ENCODE results near the gene OMP. TPM values are rescaled to one million over a fixed set of nuclear protein-coding genes. Genes with fewer than 3 reads are reported as not detected.

Gene OMP
- total RNA-seq, 6 donors from 2014 or later = 0.77 to 5.2 TPM; not detected in 4

DNA sequence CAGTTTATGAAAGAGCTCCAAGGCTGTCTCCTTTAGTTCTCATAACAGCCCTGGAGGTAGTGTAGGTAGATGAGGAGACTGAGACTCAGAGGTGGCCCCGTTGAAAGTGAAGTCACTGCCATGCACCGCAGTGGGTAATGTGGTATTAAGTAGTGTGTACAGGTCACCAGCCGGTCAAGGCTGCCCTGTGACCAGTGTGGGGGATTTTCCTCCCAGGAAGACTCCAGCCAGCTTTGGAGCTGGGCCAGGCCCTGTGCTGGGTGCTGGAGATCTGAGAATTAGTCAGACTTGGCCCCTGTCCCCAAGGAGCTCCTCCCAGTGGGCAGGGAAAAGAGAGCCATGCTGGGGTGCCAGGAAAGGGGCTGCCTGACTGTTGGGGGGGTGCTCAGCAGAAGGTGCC lies 5.3 kb downstream of the OMP start:
- TF ChIP-seq, protein P1, sequence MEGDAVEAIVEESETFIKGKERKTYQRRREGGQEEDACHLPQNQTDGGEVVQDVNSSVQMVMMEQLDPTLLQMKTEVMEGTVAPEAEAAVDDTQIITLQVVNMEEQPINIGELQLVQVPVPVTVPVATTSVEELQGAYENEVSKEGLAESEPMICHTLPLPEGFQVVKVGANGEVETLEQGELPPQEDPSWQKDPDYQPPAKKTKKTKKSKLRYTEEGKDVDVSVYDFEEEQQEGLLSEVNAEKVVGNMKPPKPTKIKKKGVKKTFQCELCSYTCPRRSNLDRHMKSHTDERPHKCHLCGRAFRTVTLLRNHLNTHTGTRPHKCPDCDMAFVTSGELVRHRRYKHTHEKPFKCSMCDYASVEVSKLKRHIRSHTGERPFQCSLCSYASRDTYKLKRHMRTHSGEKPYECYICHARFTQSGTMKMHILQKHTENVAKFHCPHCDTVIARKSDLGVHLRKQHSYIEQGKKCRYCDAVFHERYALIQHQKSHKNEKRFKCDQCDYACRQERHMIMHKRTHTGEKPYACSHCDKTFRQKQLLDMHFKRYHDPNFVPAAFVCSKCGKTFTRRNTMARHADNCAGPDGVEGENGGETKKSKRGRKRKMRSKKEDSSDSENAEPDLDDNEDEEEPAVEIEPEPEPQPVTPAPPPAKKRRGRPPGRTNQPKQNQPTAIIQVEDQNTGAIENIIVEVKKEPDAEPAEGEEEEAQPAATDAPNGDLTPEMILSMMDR (IDR thresholded peaks at IDR 0.05) = no peak
- TF ChIP-seq POLR2AphosphoS5 (IDR thresholded peaks at IDR 0.05) (no peak), EP300 (IDR thresholded peaks at IDR 0.05) (no peak), POLR2A (IDR thresholded peaks at IDR 0.05) (no peak)
- Histone ChIP-seq H3K4me3 (no peak overlapping the region), H3K27ac (no peak overlapping the region), H3K4me1 (peaks cover 0 to 8% (median 4%) of the 10 kb centered on the region in 4 donors), H3K9me3 (no peaks in the 10 kb centered on the region), H3K27me3 (no peaks in the 10 kb centered on the region), H3K36me3 (no peaks in the 10 kb centered on the region)
- ATAC-seq (ENCODE audit: low FRiP score in 2 of 2) (no peak), DNase-seq (peak in 1 of 2 donors; percentile 37)
- 55% methylated on average over 3 of the region's 3 CpGs; no CpG with 5 or more reads in 1 of the 2 donors for WGBS, 2 donors

DNA sequence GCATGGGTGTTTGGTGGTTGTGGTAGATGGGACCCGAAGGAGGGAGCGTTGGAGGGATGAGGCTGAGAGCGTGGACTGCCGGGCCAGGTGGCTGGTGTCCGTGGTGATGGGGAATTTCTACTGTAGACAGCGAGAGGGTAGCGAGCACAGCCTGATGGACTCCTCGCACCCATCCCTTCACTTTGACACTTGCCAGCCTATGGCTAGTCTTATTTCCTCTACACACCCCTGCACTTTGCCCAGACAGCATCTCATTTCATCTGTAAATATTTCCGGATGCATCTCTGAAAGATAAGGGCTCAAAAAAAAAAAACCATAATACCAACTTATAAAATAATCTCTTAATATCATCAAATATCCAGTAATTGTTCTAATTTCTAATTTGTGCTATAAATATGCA lies 5.8 kb downstream of the OMP start:
- 82 to 91% methylated on average over 9 of the region's 9 CpGs for WGBS, 2 donors
- no peak overlapping the region for H3K4me3 ChIP-seq
- no peak overlapping the region for H3K27ac ChIP-seq
- no peaks in the 10 kb centered on the region for H3K27me3 ChIP-seq
- H3K9me3 ChIP-seq = no peaks in the 10 kb centered on the region
- no peak for ATAC-seq (ENCODE audit: low FRiP score in 2 of 2)
- peaks cover 0 to 8% (median 4%) of the 10 kb centered on the region in 4 donors for H3K4me1 ChIP-seq
- DNase-seq = no peak
- TF ChIP-seq EP300 (IDR thresholded peaks at IDR 0.05) = no peak
- TF ChIP-seq POLR2A (IDR thresholded peaks at IDR 0.05) = no peak
- TF ChIP-seq, protein P1 (IDR thresholded peaks at IDR 0.05) = no peak
- TF ChIP-seq POLR2AphosphoS5 (IDR thresholded peaks at IDR 0.05) = no peak
- no peaks in the 10 kb centered on the region for H3K36me3 ChIP-seq

DNA sequence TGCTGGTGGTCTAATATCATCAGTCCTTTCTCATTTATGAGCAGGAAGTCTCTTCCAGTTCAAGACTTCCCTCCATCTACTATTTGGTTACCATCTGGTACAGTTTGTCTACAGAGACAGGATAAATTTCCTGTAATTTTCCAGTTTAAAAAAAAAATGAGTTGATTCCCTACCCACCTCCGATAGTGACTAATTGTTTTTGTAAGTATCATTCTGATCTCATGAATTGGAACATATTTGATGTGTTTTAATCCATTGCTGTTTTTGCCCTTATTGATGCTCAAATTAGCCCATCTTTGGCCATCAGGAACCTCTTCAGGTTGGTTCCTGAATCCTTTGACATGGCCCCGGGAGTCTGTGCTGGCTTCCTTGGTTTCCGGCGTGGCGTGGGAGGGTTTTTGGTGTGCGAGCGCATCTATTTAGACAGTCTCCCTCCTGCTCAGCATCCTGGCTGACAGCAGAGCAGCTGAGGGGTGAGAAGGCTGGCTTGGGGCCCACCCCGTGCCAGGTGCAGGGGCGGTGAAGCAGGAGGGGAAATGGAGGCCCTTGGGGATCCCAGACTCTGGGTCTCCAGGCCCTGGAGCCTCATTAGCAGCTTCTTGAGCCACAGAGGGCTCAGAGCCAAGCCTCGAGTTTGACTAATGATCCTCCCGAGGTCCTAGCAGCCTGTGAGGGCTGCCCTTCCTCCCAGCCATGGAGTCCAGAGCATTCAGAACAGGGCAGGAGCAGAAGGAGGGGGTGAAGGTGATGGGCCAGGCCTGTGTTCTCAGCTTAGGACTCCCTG lies 6.8 kb downstream of the OMP start:
- no peak overlapping the region for H3K27ac ChIP-seq
- 73 to 93% methylated on average over 7 to 11 of the region's 11 CpGs for WGBS, 2 donors

DNA sequence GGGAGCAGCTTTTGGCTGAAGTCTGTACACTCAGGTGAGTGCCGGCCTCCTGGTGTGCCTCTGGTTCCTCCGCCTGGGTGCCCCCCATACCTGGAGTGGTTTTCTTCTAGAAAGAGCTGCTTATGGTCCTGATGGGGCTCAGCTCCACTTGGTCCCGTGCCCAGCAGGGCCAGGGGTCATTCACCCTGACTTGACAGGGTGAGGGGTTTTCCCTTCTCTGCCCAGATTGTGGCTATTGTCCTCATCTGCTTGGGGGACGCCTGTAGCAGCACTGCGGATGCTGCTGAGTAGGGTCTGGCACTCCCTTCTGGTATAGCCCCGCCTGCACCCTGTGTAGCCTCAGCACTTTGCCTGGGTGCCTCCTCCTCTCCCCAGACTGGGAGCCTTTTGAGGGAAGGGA lies 8.2 kb downstream of the OMP start:
- Histone ChIP-seq H3K36me3 (no peaks in the 10 kb centered on the region), H3K9me3 (no peaks in the 10 kb centered on the region), H3K4me1 (peaks cover 0 to 8% (median 4%) of the 10 kb centered on the region in 4 donors), H3K27me3 (no peaks in the 10 kb centered on the region), H3K4me3 (no peak overlapping the region), H3K27ac (no peak overlapping the region)
- DNase-seq (no peak), ATAC-seq (ENCODE audit: low FRiP score in 2 of 2) (no peak)
- 93% methylated on average over 6 of the region's 6 CpGs; no CpG with 5 or more reads in 1 of the 2 donors for WGBS, 2 donors
- TF ChIP-seq, protein P1 (IDR thresholded peaks at IDR 0.05) = no peak
- TF ChIP-seq EP300 (IDR thresholded peaks at IDR 0.05) = no peak
- no peak for TF ChIP-seq POLR2A (IDR thresholded peaks at IDR 0.05)
- TF ChIP-seq POLR2AphosphoS5 (IDR thresholded peaks at IDR 0.05) = no peak

More for the DNA sequence above, 6.8 kb downstream of the OMP start:
- H3K36me3 ChIP-seq = no peaks in the 10 kb centered on the region
- no peaks in the 10 kb centered on the region for H3K27me3 ChIP-seq
- ATAC-seq (ENCODE audit: low FRiP score in 2 of 2) (no peak), DNase-seq (no peak)
- TF ChIP-seq, protein P1 (IDR thresholded peaks at IDR 0.05) = no peak
- no peak for TF ChIP-seq POLR2A (IDR thresholded peaks at IDR 0.05)
- no peak for TF ChIP-seq EP300 (IDR thresholded peaks at IDR 0.05)
- no peak for TF ChIP-seq POLR2AphosphoS5 (IDR thresholded peaks at IDR 0.05)
- H3K4me1 ChIP-seq = peaks cover 0 to 8% (median 4%) of the 10 kb centered on the region in 4 donors
- no peaks in the 10 kb centered on the region for H3K9me3 ChIP-seq
- H3K4me3 ChIP-seq = no peak overlapping the region
